Fibroblast of skin of left quadriceps (primary cell): ENCODE measurements around the gene TOP2A.
"Not testable (repeated sequence)": the region's sequence is repeated elsewhere in the genome, so short reads cannot be mapped to it uniquely, and the experiment has no call there.

Experiments used
- DNase-seq, 2 experiments: peaks; one replicate each; pipeline ENCODE4 v3.0.0-alpha.2; 2013; ENCODE audit warnings: low read depth in 2 of 2

The TOP2A gene

GRCh38 chr17:40430272-40431230 lies 12.9 kb upstream of the TOP2A start:
- no peak for DNase-seq

GRCh38 chr17:40427002-40427491 lies 9.4 kb upstream of the TOP2A start:
- no peak for DNase-seq

GRCh38 chr17:40425741-40426140 lies 8.0 kb upstream of the TOP2A start:
- no peak for DNase-seq

- no peak for DNase-seq
Observed at GRCh38 chr17:40422990-40423633, 5.4 kb upstream of the TOP2A start.

- DNase-seq: no peak
Observed at GRCh38 chr17:40419559-40420331, 2.0 kb upstream of the TOP2A start.

GRCh38 chr17:40418428-40418706 lies 671 bp upstream of the TOP2A start:
- DNase-seq: no peak

GRCh38 chr17:40417258-40417608 lies 463 bp downstream of the TOP2A start:
- DNase-seq: no peak

- no peak for DNase-seq
Observed at GRCh38 chr17:40416671-40417070, 1.0 kb downstream of the TOP2A start.

GRCh38 chr17:40415390-40415789 lies 2.3 kb downstream of the TOP2A start:
- DNase-seq: peak in 1 of 2 experiments; percentile 20

GRCh38 chr17:40414312-40414711 lies 3.4 kb downstream of the TOP2A start:
- not testable (repeated sequence) for DNase-seq

- DNase-seq: no peak
Observed at GRCh38 chr17:40412880-40413279, 4.8 kb downstream of the TOP2A start.

GRCh38 chr17:40411821-40412220 lies 5.9 kb downstream of the TOP2A start:
- DNase-seq: no peak

GRCh38 chr17:40410082-40410481 lies 7.6 kb downstream of the TOP2A start:
- DNase-seq: no peak

GRCh38 chr17:40409540-40409939 lies 8.2 kb downstream of the TOP2A start:
- DNase-seq: not testable (repeated sequence)

- no peak for DNase-seq
Observed at GRCh38 chr17:40407460-40407859, 10.2 kb downstream of the TOP2A start.

GRCh38 chr17:40404003-40404402 lies 13.7 kb downstream of the TOP2A start:
- DNase-seq: no peak

- DNase-seq: no peak
Observed at GRCh38 chr17:40402668-40403067, 15.0 kb downstream of the TOP2A start.

- peak; percentile 40 to 42 for DNase-seq
Observed at GRCh38 chr17:40399185-40399584, 18.5 kb downstream of the TOP2A start.

- not testable (repeated sequence) for DNase-seq
Observed at GRCh38 chr17:40386555-40386954, 31.1 kb downstream of the TOP2A start.

- no peak for DNase-seq
Observed at GRCh38 chr17:40382251-40382650, 35.4 kb downstream of the TOP2A start.

GRCh38 chr17:40378966-40379365 lies 38.7 kb downstream of the TOP2A start:
- no peak for DNase-seq

GRCh38 chr17:40377832-40378231 lies 39.9 kb downstream of the TOP2A start:
- DNase-seq: no peak
